ENCODE results near the gene OIT3.
"Not testable (repeated sequence)": the region's sequence is repeated elsewhere in the genome, so short reads cannot be mapped to it uniquely, and the experiment has no call there.

The OIT3 gene

DNA sequence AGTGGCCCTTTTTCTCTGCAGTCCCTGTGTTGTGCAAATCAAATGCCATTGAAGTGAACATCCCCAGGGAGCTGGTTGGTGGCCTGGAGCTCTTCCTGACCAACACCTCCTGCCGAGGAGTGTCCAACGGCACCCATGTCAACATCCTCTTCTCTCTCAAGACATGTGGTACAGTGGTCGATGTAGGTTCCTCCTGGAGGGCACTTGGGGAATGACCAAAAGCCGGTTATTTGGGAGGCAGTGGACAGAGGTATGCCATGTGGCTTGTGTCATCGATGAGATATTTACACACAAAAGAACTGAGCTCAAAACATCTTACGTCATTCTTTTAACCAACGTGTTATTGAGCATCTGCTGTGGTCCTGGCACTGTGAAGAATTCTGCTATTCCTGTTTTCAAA is 19.7 kb downstream of the OIT3 start:
- no peak overlapping the region for H3K27ac ChIP-seq
- TF ChIP-seq CTCF (IDR thresholded peaks at IDR 0.05): no peak
- DNase-seq (ENCODE audit: low spot score): no peak
- H3K4me3 ChIP-seq: no peak overlapping the region

DNA sequence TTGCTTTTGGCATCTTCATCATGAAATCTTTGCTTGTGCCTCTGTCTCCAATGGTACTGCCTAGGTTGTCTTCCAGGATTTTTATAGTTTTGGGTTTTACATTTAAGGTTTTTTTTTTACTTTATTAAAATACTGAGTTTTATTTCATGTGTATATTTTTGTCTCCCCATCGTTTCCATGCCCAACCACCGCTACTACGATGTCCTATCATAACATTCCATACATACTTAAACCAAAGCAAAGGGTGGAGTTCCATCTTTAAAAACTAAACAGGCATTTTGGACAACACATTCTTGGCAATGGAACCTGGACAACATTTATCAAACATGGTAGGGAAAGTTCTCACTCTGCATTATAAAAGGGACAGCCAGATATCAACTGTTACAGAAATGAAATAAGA is 23.7 kb downstream of the OIT3 start:
- not testable (repeated sequence) for H3K27ac ChIP-seq; H3K4me3 ChIP-seq; DNase-seq (ENCODE audit: low spot score)

DNA sequence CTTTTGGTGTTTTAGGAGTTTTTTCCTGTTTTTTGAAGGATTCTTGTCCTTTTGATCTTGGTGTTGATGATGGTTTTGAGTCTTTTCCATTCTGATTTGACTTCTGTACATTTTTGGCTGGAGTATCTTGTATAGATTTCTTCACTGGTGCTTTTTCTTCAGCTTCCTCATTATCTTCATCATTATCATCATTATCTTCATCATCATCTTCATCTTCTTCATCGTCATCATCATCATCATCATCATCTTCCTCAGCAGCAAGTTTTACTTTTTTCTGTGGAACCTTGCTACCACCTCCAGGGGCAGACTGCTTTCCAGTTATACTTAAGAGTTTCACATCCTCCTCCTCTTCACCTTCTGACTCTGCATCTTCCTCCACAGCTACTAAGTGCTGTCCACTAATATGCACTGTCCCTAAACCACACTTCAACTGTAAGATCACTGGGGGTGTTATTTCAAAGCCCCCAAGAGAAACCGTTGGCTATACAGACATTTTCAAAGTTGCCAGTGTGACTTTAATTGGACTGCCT is 24.3 kb downstream of the OIT3 start:
- H3K27ac ChIP-seq; DNase-seq (ENCODE audit: low spot score): not testable (repeated sequence)

DNA sequence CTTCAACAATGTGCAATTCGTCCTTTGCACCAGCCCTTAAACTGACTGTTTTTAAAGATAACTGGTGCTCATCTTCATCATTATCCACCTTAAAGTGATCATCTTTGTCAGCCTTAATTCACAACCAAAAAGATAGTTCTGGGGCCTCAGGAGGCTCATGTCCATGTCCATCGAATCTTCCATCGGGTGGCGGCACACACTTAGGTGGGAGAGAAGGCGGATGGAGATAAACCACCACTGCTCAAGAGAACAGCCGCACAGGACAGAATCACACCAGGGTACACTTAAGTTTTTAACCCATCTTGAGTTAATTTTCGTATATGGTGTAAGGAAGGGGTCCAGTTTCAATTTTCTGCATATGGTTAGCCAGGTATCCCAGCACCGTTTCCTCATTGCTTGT is 24.8 kb downstream of the OIT3 start:
- no peak for TF ChIP-seq CTCF (IDR thresholded peaks at IDR 0.05)
- Histone ChIP-seq H3K27ac (no peak overlapping the region), H3K4me3 (no peak overlapping the region)
- DNase-seq (ENCODE audit: low spot score): no peak

More for the DNA sequence above, 24.3 kb downstream of the OIT3 start:
- not testable (repeated sequence) for H3K4me3 ChIP-seq

GRCh38 chr10:72921147-72921683 is 27.7 kb downstream of the OIT3 start:
- not testable (repeated sequence) for H3K4me3 ChIP-seq; H3K27ac ChIP-seq; DNase-seq (ENCODE audit: low spot score)

- DNase-seq (ENCODE audit: low spot score): no peak
- TF ChIP-seq CTCF (IDR thresholded peaks at IDR 0.05): no peak
- Histone ChIP-seq H3K4me3 (no peak overlapping the region), H3K27ac (no peak overlapping the region)
Measured at GRCh38 chr10:72924351-72924750, 30.8 kb downstream of the OIT3 start.

DNA sequence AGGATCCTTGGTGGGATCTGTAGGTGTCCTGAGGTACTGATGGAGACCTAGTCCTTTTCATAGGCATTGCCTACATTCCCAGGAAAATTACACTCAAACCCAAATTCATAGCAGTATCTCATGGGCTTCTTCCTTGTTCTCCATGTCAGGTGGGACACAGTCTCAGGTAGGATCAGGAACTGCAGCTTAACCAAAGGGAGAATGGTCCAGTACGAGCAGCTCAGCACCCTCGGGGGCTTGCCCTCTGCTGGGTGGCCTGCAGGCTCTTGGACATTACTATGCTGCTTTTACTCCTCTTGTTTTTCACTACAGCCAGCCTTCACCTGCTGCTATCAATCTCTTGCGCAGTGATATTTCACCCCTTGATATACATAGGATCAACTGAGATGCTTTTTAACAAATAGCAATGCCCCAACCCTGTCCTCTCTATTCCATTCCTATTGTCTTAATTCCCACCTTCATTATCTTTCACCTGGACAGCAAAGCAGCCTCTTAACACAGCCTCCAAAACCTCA is 32.5 kb downstream of the OIT3 start:
- TF ChIP-seq CTCF (IDR thresholded peaks at IDR 0.05): no peak
- no peak for DNase-seq (ENCODE audit: low spot score)
- no peak overlapping the region for H3K27ac ChIP-seq
- no peak overlapping the region for H3K4me3 ChIP-seq

GRCh38 chr10:72927485-72927884 is 33.9 kb downstream of the OIT3 start:
- no peak for TF ChIP-seq CTCF (IDR thresholded peaks at IDR 0.05)
- no peak for DNase-seq (ENCODE audit: low spot score)
- H3K4me3 ChIP-seq: no peak overlapping the region
- H3K27ac ChIP-seq: no peak overlapping the region

- no peak for DNase-seq (ENCODE audit: low spot score)
- TF ChIP-seq CTCF (IDR thresholded peaks at IDR 0.05): no peak
- Histone ChIP-seq H3K4me3 (no peak overlapping the region), H3K27ac (no peak overlapping the region)
Measured at GRCh38 chr10:72928798-72929197, 35.3 kb downstream of the OIT3 start.

All from coronary artery (tissue), 2 donors.